ENCODE results near the gene ZNF200.
A peak's percentile ranks its signal among the peaks of the same experiment; 100 is the strongest.

The ZNF200 gene

DNA sequence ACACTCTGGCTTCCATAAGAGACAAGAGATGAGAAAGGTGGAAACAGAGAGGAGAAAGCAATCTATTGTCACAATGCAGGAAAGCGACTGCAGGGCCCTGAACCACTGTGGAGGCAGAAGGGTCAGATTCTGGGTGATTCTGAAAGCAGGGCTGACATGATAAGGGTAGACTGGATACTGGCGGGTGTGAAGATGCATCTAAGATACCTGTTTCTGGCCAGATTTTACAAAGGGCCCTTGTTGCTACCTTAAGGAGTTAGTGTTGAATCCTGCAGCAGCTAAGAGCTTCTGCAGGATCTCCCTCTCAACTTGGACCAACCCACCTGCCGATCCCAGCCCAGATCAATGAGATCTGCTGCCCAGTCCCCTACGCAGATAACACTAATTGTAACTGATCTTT is 27.6 kb upstream of the ZNF200 start:
- Mint-ChIP-seq H3K27ac (peak overlapping the region; percentile 94), H3K9me3 (no peaks in the 10 kb centered on the region), H3K36me3 (peaks cover 9% of the 10 kb centered on the region), H3K4me1 (peaks cover 28% of the 10 kb centered on the region), H3K4me3 (peak overlapping the region; percentile 83)
- ATAC-seq (no peak), DNase-seq (ENCODE audit: low spot score in 2 of 2) (no peak)

DNA sequence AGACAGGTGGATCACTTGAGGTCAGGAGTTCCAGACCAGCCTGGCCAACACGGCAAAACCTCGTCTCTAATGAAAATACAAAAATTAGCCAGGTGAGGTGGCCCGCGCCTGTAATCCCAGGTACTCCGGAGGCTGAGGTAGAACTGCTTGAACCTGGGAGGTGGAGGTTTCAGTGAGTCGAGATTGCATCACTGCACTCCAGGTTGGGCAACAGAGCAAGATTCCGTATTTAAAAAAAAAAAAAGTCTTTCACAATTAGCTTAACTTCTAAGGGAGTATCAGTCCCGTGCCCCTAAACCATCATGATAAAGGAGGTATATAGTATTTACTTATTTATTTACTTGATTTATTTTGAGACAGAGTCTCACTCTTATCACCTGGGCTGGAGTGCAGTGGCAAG is 24.9 kb upstream of the ZNF200 start:
- Mint-ChIP-seq H3K36me3 (peaks cover 9% of the 10 kb centered on the region), H3K4me1 (peaks cover 26% of the 10 kb centered on the region), H3K4me3 (no peak overlapping the region), H3K27ac (no peak overlapping the region), H3K9me3 (no peaks in the 10 kb centered on the region)
- DNase-seq (ENCODE audit: low spot score in 2 of 2) (no peak), ATAC-seq (no peak)

- no peak for ATAC-seq
- Mint-ChIP-seq H3K4me3 (no peak overlapping the region), H3K9me3 (no peaks in the 10 kb centered on the region), H3K36me3 (no peaks in the 10 kb centered on the region), H3K27ac (no peak overlapping the region), H3K4me1 (peaks cover 5% of the 10 kb centered on the region)
- no peak for DNase-seq (ENCODE audit: low spot score in 2 of 2)
These were observed 22.0 kb upstream of the ZNF200 start for GRCh38 chr16:3256866-3257465.

DNA sequence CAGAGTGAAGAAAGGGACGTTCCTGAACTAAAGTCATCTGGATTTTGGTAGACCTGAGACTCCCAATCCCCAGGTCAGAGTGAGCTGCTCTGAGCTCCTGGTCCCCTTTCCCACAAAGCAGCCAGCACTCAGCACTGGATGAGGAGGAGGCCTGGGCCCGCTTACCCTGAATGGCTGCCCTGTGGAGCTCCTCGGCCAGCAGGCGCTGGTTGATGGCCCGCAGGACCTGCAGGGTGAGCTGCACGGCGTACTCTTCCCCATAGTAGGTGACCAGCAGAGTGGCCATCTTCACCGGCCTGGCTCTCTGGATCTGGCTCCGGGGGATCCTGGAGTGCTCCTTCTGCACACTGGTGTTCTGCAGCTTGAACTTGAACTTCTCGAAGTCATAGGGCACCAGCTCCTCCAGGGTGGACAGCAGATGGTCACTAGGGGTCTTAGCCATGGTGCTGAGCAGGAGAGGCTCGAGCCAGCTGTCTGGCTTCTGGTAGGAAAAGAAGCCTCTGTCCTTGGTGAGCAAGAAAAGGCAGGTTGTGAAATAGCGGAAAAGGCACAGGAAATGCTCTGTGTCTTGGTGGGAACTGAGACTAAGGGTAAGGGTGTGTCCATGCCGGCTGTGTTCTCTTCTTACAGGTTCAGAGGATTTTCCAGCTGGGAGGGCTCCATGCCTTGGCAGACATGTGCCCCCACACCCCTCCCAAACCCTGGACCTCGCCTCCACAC is 21.3 kb upstream of the ZNF200 start, which contains the start of gene MEFV:
Gene MEFV (minus strand): TSS at position 488 of the 720 bp plus-strand sequence. CDS start 46 bp downstream, at position 442.
- DNase-seq (ENCODE audit: low spot score in 2 of 2): no peak
- no peak for ATAC-seq
- no peaks in the 10 kb centered on the region for H3K36me3 Mint-ChIP-seq
- no peak within 1 kb of the TSS for H3K4me3 Mint-ChIP-seq
- H3K4me1 Mint-ChIP-seq: no peaks in the 10 kb centered on the region
- H3K9me3 Mint-ChIP-seq: no peaks in the 10 kb centered on the region
- no peak within 1 kb of the TSS for H3K27ac Mint-ChIP-seq

- ATAC-seq (no peak), DNase-seq (ENCODE audit: low spot score in 2 of 2) (no peak)
- H3K36me3 Mint-ChIP-seq: no peaks in the 10 kb centered on the region
- no peak overlapping the region for H3K27ac Mint-ChIP-seq
- H3K4me1 Mint-ChIP-seq: no peaks in the 10 kb centered on the region
- H3K4me3 Mint-ChIP-seq: no peak overlapping the region
- H3K9me3 Mint-ChIP-seq: no peaks in the 10 kb centered on the region
These were observed 19.4 kb upstream of the ZNF200 start for GRCh38 chr16:3254309-3254708.

GRCh38 chr16:3252967-3253366 is 18.0 kb upstream of the ZNF200 start:
- no peaks in the 10 kb centered on the region for H3K4me1 Mint-ChIP-seq
- H3K9me3 Mint-ChIP-seq: no peaks in the 10 kb centered on the region
- no peak for DNase-seq (ENCODE audit: low spot score in 2 of 2)
- H3K4me3 Mint-ChIP-seq: no peak overlapping the region
- no peak for ATAC-seq
- H3K36me3 Mint-ChIP-seq: no peaks in the 10 kb centered on the region
- no peak overlapping the region for H3K27ac Mint-ChIP-seq

DNA sequence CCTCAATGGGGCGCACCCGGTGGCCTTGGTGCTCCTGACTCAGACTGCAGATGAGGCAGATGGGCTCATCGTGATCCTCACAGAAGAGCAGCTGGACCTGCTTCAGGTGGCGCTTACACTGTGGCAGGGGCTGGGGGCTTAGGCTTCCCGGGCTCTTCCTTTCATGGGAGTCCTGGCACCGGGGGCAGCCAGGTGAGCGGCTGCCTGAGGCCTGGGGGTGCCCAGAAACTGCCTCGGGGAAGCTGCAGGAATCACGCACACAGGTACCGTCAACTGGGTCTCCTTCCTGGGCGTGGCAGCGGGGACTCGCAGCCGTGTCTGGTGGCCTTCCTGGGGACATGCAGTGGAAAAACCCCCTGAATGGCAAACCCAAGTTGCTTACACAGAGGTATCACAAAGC is 14.5 kb upstream of the ZNF200 start:
- Mint-ChIP-seq H3K27ac (no peak overlapping the region), H3K4me1 (no peaks in the 10 kb centered on the region), H3K9me3 (no peaks in the 10 kb centered on the region), H3K4me3 (no peak overlapping the region), H3K36me3 (no peaks in the 10 kb centered on the region)
- DNase-seq (ENCODE audit: low spot score in 2 of 2) (no peak), ATAC-seq (no peak)

DNA sequence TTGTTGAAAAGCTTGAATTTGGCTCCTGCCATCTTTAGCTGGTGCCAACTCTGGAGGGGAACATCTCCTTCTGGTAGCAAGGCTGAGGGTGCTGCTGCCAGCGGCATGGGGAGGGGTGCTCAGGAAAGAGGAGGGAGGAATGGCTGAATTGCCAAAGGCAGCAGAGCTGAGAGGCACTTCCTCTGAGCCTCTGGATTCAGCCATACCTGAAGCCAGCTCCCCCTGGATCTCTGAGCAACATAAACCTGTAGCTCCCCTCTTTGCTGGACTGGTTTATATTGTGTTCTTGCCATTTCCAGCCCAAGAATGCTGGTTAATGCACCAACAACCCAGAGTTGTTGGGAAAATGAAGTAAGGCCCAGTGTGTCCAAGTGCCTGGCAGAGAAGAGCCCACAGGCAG is 14.1 kb upstream of the ZNF200 start:
- H3K27ac Mint-ChIP-seq: no peak overlapping the region
- H3K9me3 Mint-ChIP-seq: no peaks in the 10 kb centered on the region
- no peaks in the 10 kb centered on the region for H3K4me1 Mint-ChIP-seq
- DNase-seq (ENCODE audit: low spot score in 2 of 2) (no peak), ATAC-seq (no peak)
- H3K36me3 Mint-ChIP-seq: no peaks in the 10 kb centered on the region
- H3K4me3 Mint-ChIP-seq: no peak overlapping the region

DNA sequence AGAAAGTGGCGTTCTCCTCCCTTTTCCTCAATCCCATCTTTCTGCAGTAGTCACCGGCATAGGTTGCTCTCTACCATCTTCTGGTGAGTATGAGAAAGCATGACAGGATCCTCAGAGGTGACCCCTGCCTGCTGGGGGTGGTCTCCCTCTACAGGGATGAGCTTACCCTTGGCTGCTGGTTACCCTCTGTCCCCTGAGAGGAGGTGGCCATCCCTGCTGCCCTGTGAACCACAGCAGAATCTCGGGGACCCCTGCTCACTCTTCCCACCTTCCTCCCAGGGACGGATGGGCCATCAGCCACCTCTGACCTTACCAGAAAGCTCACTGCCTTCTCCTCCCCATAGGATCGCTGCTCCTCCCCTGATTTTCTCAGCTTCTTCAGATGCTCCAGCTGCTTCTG is 13.6 kb upstream of the ZNF200 start:
- no peaks in the 10 kb centered on the region for H3K4me1 Mint-ChIP-seq
- no peaks in the 10 kb centered on the region for H3K36me3 Mint-ChIP-seq
- H3K27ac Mint-ChIP-seq: no peak overlapping the region
- no peak for ATAC-seq
- no peak overlapping the region for H3K4me3 Mint-ChIP-seq
- H3K9me3 Mint-ChIP-seq: no peaks in the 10 kb centered on the region
- no peak for DNase-seq (ENCODE audit: low spot score in 2 of 2)

GRCh38 chr16:3246876-3247275 is 11.9 kb upstream of the ZNF200 start:
- no peak for DNase-seq (ENCODE audit: low spot score in 2 of 2)

GRCh38 chr16:3246002-3246401 is 11.0 kb upstream of the ZNF200 start:
- no peaks in the 10 kb centered on the region for H3K9me3 Mint-ChIP-seq
- ATAC-seq (no peak), DNase-seq (ENCODE audit: low spot score in 2 of 2) (no peak)
- H3K4me3 Mint-ChIP-seq: no peak overlapping the region
- H3K4me1 Mint-ChIP-seq: no peaks in the 10 kb centered on the region
- H3K36me3 Mint-ChIP-seq: no peaks in the 10 kb centered on the region
- H3K27ac Mint-ChIP-seq: no peak overlapping the region

More at GRCh38 chr16:3246876-3247275, 11.9 kb upstream of the ZNF200 start:
- no peaks in the 10 kb centered on the region for H3K9me3 Mint-ChIP-seq
- no peak overlapping the region for H3K27ac Mint-ChIP-seq
- H3K36me3 Mint-ChIP-seq: no peaks in the 10 kb centered on the region
- H3K4me1 Mint-ChIP-seq: no peaks in the 10 kb centered on the region
- no peak for ATAC-seq
- no peak overlapping the region for H3K4me3 Mint-ChIP-seq

GRCh38 chr16:3243882-3244281 is 8.9 kb upstream of the ZNF200 start:
- no peaks in the 10 kb centered on the region for H3K9me3 Mint-ChIP-seq
- no peak for ATAC-seq
- H3K4me3 Mint-ChIP-seq: no peak overlapping the region
- no peak for DNase-seq (ENCODE audit: low spot score in 2 of 2)
- H3K36me3 Mint-ChIP-seq: no peaks in the 10 kb centered on the region
- H3K4me1 Mint-ChIP-seq: no peaks in the 10 kb centered on the region
- no peak overlapping the region for H3K27ac Mint-ChIP-seq

DNA sequence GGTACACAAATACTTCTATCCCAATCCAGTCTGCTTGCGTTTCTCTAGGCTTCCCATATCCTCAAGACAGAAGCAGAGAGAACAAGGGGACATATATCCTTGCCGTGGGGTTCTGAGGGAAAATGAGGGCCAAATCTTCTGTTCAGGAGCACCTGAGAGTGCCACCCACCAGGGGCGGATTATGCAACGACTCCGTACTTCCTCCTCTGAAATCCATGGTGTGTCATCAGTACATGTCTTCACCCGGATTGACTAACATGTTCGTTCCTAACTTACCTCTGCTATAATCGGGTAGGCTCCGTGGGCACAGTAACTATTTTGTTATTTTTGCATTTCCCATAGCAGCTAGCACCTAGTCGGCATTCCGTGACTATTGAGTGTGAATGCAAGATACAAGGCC is 7.8 kb upstream of the ZNF200 start:
- H3K4me1 Mint-ChIP-seq: no peaks in the 10 kb centered on the region
- H3K9me3 Mint-ChIP-seq: no peaks in the 10 kb centered on the region
- DNase-seq (ENCODE audit: low spot score in 2 of 2) (no peak), ATAC-seq (no peak)
- H3K27ac Mint-ChIP-seq: no peak overlapping the region
- no peaks in the 10 kb centered on the region for H3K36me3 Mint-ChIP-seq
- H3K4me3 Mint-ChIP-seq: no peak overlapping the region

- Mint-ChIP-seq H3K4me1 (no peaks in the 10 kb centered on the region), H3K4me3 (no peak overlapping the region), H3K27ac (no peak overlapping the region), H3K36me3 (no peaks in the 10 kb centered on the region), H3K9me3 (no peaks in the 10 kb centered on the region)
- DNase-seq (ENCODE audit: low spot score in 2 of 2) (no peak), ATAC-seq (no peak)
These were observed 6.8 kb upstream of the ZNF200 start for GRCh38 chr16:3241761-3242160.

- Mint-ChIP-seq H3K9me3 (peaks cover 2% of the 10 kb centered on the region), H3K36me3 (peaks cover 47% of the 10 kb centered on the region), H3K27ac (peak overlapping the region; percentile 81), H3K4me3 (peak overlapping the region; percentile 89), H3K4me1 (peaks cover 23% of the 10 kb centered on the region)
- no peak for ATAC-seq
- DNase-seq (ENCODE audit: low spot score in 2 of 2): no peak
These were observed 1.1 kb upstream of the ZNF200 start for GRCh38 chr16:3235856-3236669.

GRCh38 chr16:3234543-3234856 is 458 bp downstream of the ZNF200 start:
- peak overlapping the region; percentile 89 for H3K4me3 Mint-ChIP-seq
- H3K27ac Mint-ChIP-seq: peak overlapping the region; percentile 97
- H3K4me1 Mint-ChIP-seq: peaks cover 23% of the 10 kb centered on the region
- peak; percentile 50 for ATAC-seq
- peaks cover 62% of the 10 kb centered on the region for H3K36me3 Mint-ChIP-seq
- H3K9me3 Mint-ChIP-seq: peaks cover 9% of the 10 kb centered on the region
- DNase-seq (ENCODE audit: low spot score in 2 of 2): no peak
